B cell (primary cell): ENCODE results near the gene RBM19.

Experiments
- EZH2 ChIP-seq: IDR thresholded peaks from 2 replicates; pipeline ENCODE4 v1.6.1; 2012; ENCODE audit warnings: borderline replicate concordance, low read depth, mild to moderate bottlenecking, moderate library complexity, low read length; ENCODE audit not compliant: insufficient read depth, poor library complexity, severe bottlenecking
- TF ChIP-seq, protein P1 (sequence below): fragments of 200-600 bp; IDR thresholded peaks from one replicate; pipeline ENCODE4 v1.8.0; 2022; ENCODE audit warnings: antibody characterized with exemption, mild to moderate bottlenecking

DNA sequence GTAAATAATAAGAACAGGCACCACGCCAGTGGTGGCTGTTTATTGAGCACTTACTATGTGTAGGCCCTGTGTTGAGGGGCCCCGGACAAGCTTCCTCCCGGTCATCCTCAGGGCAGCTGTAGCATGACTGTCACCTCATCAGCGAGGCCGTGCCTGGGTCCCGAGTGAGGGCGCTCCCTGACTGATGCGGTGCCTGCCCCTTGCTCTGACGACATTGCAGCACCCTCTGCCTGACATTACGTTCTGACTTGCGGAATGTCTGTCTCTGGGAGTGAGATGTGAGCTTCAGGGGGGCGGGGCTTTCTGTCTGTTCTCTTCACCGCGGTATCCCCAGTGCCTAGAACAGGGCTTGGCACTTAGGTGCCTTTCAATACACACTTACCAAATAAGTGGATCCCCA lies 167.6 kb downstream of the RBM19 start:
- TF ChIP-seq, protein P1, sequence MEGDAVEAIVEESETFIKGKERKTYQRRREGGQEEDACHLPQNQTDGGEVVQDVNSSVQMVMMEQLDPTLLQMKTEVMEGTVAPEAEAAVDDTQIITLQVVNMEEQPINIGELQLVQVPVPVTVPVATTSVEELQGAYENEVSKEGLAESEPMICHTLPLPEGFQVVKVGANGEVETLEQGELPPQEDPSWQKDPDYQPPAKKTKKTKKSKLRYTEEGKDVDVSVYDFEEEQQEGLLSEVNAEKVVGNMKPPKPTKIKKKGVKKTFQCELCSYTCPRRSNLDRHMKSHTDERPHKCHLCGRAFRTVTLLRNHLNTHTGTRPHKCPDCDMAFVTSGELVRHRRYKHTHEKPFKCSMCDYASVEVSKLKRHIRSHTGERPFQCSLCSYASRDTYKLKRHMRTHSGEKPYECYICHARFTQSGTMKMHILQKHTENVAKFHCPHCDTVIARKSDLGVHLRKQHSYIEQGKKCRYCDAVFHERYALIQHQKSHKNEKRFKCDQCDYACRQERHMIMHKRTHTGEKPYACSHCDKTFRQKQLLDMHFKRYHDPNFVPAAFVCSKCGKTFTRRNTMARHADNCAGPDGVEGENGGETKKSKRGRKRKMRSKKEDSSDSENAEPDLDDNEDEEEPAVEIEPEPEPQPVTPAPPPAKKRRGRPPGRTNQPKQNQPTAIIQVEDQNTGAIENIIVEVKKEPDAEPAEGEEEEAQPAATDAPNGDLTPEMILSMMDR, result no peak
- TF ChIP-seq EZH2, result no peak
